Kidney (tissue), 14 donors: ENCODE results near the gene RASAL1. TPM values are rescaled to one million over a fixed set of nuclear protein-coding genes. Genes with fewer than 3 reads are reported as not detected.

Experiments used
- DNase-seq, 5 donors: peaks; one replicate each; pipeline ENCODE4 v3.0.0-alpha.2; 2013 to 2020
- FAIRE-seq: peaks from 2 replicates; lab custom pipeline; 2012; peaks lifted over from hg19 to GRCh38; lab: Jason Lieb, UNC
- H3K27ac ChIP-seq, 2 donors: one replicate each; pipeline ENCODE4 v1.7.0; 2013; ENCODE audit warnings: low read depth in 2 of 2, low read length in 2 of 2, inconsistent platforms in 1 of 2
- H3K27me3 ChIP-seq: one replicate; pipeline ENCODE4 v1.7.1; 2013; ENCODE audit warnings: low read length, inconsistent platforms; ENCODE audit not compliant: control insufficient read depth, insufficient read depth
- H3K36me3 ChIP-seq, 3 donors: one replicate each; pipeline versions ENCODE4 v1.7.0 to v1.7.1; 2013; ENCODE audit warnings: low read length in 3 of 3, control low read depth in 1 of 3, inconsistent platforms in 1 of 3; ENCODE audit not compliant: insufficient read depth in 3 of 3, control insufficient read depth in 2 of 3
- H3K4me1 ChIP-seq, 3 donors: one replicate each; pipeline versions ENCODE4 v1.7.0 to v1.7.1; 2013; ENCODE audit warnings: low read length in 3 of 3, inconsistent platforms in 1 of 3, low read depth in 1 of 3; ENCODE audit not compliant: control insufficient read depth in 2 of 3, insufficient read depth in 2 of 3
- H3K4me3 ChIP-seq, 3 donors: one replicate each; pipeline versions ENCODE4 v1.7.0 to v1.8.1; 2013; ENCODE audit warnings: low read length in 3 of 3, control low read depth in 1 of 3, inconsistent platforms in 1 of 3
- H3K9ac ChIP-seq, 3 donors: one replicate each; pipeline versions ENCODE4 v1.7.0 to v1.7.1; 2013; ENCODE audit warnings: low read length in 3 of 3, control low read depth in 1 of 3, inconsistent platforms in 1 of 3
- H3K9me3 ChIP-seq, 3 donors: one replicate each; pipeline versions ENCODE4 v1.7.0 to v1.7.1; 2013; ENCODE audit warnings: low read length in 3 of 3, control low read depth in 1 of 3, inconsistent platforms in 1 of 3; ENCODE audit not compliant: control insufficient read depth in 2 of 3, insufficient read depth in 1 of 3
- intact Hi-C: fragments of 100-400 bp; cut with DNase I; formaldehyde crosslinking; loops from one replicate; pipeline ENCODE4 v1.11.1; 2022
- polyA plus RNA-seq: library from polyadenylated mRNA; stranded (reverse); fragments of 350-450 nt; fragmentation: Illumina TruSeq; extraction: RNeasy Lipid Tissue Mini Kit (QIAGEN cat#74804); gene quantifications from one replicate; pipeline ENCODE4 v1.2.3, GENCODE V29; 2014; ENCODE audit warnings: low read depth, low replicate concordance; ENCODE audit not compliant: insufficient read depth
- total RNA-seq: library from RNA; stranded (reverse); fragmentation: NEBNext Ultra II Directional; extraction: Animal tissue kit (Norgen Biotek cat#: 25700); gene quantifications from one replicate; pipeline ENCODE4 v1.2.1, GENCODE V29; 2021
- TF ChIP-seq, protein P1 (sequence below): IDR thresholded peaks from 3 replicates; pipeline ENCODE4 v1.5.1; 2012; ENCODE audit warnings: mild to moderate bottlenecking, moderate library complexity, borderline replicate concordance; ENCODE audit not compliant: insufficient read depth; ENCODE audit errors: extremely low read depth
- donor health status: control.
- donor health status: control.
- donor health status: control.
- donor health status: control.
- donor health status: control.
- donor health status: DM: yes; HTN: yes; CAD: no.
- donor health status: Normal renal cell carcinoma (clear cell type).

The RASAL1 gene
- total and polyA plus RNA-seq, 2 donors from 2014 or later = 23.5 to 58.3 TPM

DNA sequence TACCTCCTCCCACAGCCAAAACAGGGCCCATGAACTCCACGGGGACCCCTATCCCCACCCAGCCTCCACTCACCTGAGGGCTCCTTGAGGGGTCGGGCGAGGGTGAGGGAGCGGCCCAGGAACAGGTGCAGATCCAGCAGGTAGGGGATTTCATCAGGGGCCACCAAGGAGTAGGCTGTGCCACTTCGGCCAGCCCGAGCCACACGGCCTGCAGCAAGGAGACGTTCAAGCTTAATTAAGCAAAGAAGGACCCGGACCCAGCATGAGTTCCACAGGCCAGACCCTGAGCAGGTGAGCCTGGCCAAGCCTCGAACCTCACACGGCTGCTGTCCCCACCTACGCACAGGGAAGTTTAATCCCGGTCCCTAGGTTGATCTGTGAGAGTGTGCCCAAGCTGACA lies 34.1 kb upstream of the RASAL1 start:
- no peak for FAIRE-seq
- no peaks in the 10 kb centered on the region for H3K4me1 ChIP-seq
- H3K9me3 ChIP-seq = no peaks in the 10 kb centered on the region
- H3K36me3 ChIP-seq = peaks cover 4 to 62% (median 33%) of the 10 kb centered on the region in 3 donors
- intact Hi-C loops = loop anchor here (10.0 kb wide), 1 partner anchor 275 kb away; no protein-coding TSS in a partner anchor
- TF ChIP-seq, protein P1, sequence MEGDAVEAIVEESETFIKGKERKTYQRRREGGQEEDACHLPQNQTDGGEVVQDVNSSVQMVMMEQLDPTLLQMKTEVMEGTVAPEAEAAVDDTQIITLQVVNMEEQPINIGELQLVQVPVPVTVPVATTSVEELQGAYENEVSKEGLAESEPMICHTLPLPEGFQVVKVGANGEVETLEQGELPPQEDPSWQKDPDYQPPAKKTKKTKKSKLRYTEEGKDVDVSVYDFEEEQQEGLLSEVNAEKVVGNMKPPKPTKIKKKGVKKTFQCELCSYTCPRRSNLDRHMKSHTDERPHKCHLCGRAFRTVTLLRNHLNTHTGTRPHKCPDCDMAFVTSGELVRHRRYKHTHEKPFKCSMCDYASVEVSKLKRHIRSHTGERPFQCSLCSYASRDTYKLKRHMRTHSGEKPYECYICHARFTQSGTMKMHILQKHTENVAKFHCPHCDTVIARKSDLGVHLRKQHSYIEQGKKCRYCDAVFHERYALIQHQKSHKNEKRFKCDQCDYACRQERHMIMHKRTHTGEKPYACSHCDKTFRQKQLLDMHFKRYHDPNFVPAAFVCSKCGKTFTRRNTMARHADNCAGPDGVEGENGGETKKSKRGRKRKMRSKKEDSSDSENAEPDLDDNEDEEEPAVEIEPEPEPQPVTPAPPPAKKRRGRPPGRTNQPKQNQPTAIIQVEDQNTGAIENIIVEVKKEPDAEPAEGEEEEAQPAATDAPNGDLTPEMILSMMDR = no peak
- H3K27me3 ChIP-seq = no peaks in the 10 kb centered on the region
- no peak overlapping the region for H3K9ac ChIP-seq
- no peak for DNase-seq
- H3K4me3 ChIP-seq = no peak overlapping the region
- no peak overlapping the region for H3K27ac ChIP-seq

DNA sequence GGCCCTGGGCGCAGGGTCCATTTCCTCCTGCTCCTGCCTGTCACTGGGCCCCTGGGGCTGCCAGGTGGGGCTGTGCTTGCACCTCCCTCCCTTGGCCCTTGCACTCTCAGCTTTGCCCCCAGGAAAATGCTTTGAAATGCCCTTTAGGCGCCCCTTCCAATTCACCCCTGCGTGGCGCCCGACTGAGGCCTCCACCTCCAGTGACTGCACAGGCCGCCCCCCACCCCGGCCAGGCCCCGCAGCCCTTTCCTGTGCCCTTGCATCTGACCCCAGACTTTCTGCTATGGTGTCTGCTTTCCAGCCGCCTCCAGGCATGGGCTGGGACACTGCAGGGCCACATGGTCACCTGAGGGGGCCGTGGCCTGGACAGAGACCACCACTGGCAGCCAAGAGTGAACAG lies 32.3 kb upstream of the RASAL1 start:
- FAIRE-seq = no peak
- no peak overlapping the region for H3K4me3 ChIP-seq
- DNase-seq = no peak
- H3K9ac ChIP-seq = no peak overlapping the region
- no peaks in the 10 kb centered on the region for H3K27me3 ChIP-seq
- intact Hi-C loops = no loop called here
- no peak overlapping the region for H3K27ac ChIP-seq
- peaks cover 4 to 65% (median 29%) of the 10 kb centered on the region in 3 donors for H3K36me3 ChIP-seq
- H3K9me3 ChIP-seq = no peaks in the 10 kb centered on the region
- TF ChIP-seq, protein P1 = no peak
- H3K4me1 ChIP-seq = no peaks in the 10 kb centered on the region

DNA sequence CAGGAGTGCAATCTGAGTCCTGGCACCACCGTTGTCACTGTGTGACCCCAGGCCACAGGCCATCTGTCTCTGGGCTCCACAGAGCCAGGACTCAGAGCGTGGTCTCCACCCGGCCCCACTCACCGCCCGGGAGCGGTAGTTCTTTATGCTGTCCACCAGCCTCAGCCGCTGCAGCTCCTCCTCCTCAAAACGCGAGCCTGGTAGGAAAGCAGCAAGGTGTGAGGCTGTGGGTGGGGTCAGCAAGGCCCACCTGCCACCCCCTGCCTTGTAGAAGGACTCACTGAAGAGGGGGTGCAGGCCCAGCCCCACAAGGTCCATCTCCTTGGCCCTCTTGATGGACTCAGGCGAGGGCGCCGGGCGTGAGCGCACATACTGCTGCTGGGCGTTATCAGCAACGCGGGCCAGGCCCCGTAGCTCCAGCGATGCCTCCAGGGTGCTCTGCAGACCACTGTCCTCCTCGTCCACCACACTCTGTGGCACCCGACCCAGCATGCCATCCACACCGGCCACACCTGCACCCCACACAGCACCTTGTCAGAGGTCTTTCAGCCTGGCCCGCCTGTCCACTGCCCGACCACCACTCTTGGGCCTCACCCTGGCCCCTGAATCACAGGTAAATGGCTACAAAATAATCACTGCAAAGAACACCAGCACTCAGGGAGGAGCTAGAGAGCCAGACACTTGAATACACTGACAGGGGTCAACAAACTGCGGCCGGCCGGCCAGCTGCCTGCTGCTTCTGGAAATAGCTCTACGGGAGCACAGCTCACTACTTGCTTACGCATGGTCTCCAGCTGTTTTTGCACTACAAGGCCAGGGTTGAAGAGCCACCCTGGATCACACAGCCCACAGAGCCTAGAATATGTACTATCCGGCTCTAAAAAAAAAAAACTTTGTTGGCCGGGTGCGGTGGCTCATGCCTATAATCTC lies 30.2 kb upstream of the RASAL1 start:
- Histone ChIP-seq H3K36me3 (peaks cover 2 to 54% (median 20%) of the 10 kb centered on the region in 3 donors), H3K4me3 (no peak overlapping the region), H3K9me3 (no peaks in the 10 kb centered on the region), H3K9ac (no peak overlapping the region), H3K27me3 (no peaks in the 10 kb centered on the region), H3K27ac (no peak overlapping the region), H3K4me1 (no peaks in the 10 kb centered on the region)
- intact Hi-C loops = no loop called here
- TF ChIP-seq, protein P1 = no peak
- FAIRE-seq (no peak), DNase-seq (no peak)
